CD4-positive, alpha-beta T cell (primary cell): Measurements from ENCODE around the gene MEX3A. TPM values are rescaled to one million over a fixed set of nuclear protein-coding genes. Genes with fewer than 3 reads are reported as not detected.

Source experiments
- ATAC-seq: fragments of 200-7000 bp; cut with Tn5 transposase; one replicate; pipeline ENCODE4 v1.10.0; 2022; ENCODE audit warnings: mild to moderate bottlenecking; ENCODE audit not compliant: poor library complexity
- CTCF ChIA-PET: fragments of 350-600 bp; sonication (Branson Sonifier 250); formaldehyde crosslinking; loops from one replicate; lab custom pipeline; 2021; ENCODE audit warnings: antibody characterized with exemption, inconsistent platforms; lab: Charles Lee
- POLR2A ChIA-PET: fragments of 350-600 bp; sonication (Branson Sonifier 250); formaldehyde crosslinking; loops from one replicate; lab custom pipeline; 2021; ENCODE audit warnings: antibody characterized with exemption, inconsistent platforms; lab: Charles Lee
- DNase-seq, 14 experiments: peaks; one replicate each; pipeline ENCODE4 v3.0.0-alpha.2; 2013 to 2020; ENCODE audit warnings: mixed read lengths in 2 of 14
- H3K27ac ChIP-seq, 2 donors: one replicate each; pipeline versions ENCODE4 v1.5.1 to v1.7.0; 2013; ENCODE audit warnings: low read length in 2 of 2, low read depth in 1 of 2, mild to moderate bottlenecking in 1 of 2
- H3K27me3 ChIP-seq, 2 experiments: 1 replicate in 1 of 2; 2 replicates in 1 of 2; pipeline versions ENCODE4 v1.6.1 to v1.7.0; 2013; ENCODE audit warnings: low read length in 2 of 2, control low read depth in 1 of 2, mild to moderate bottlenecking in 1 of 2, moderate library complexity in 1 of 2; ENCODE audit not compliant: insufficient read depth in 2 of 2, control insufficient read depth in 1 of 2
- H3K36me3 ChIP-seq: one replicate; pipeline ENCODE4 v1.6.1; 2013; ENCODE audit warnings: low read length, control low read depth; ENCODE audit not compliant: insufficient read depth
- H3K4me1 ChIP-seq: one replicate; pipeline ENCODE4 v1.6.1; 2013; ENCODE audit warnings: low read length, control low read depth; ENCODE audit not compliant: insufficient read depth
- H3K4me3 ChIP-seq: one replicate; pipeline ENCODE4 v1.5.1; 2013; ENCODE audit warnings: mild to moderate bottlenecking, low read length, moderate library complexity
- H3K9me3 ChIP-seq, 2 experiments: 1 replicate in 1 of 2; 2 replicates in 1 of 2; pipeline versions ENCODE4 v1.6.1 to v1.7.0; 2013; ENCODE audit warnings: low read length in 2 of 2, mild to moderate bottlenecking in 2 of 2, control low read depth in 1 of 2, moderate library complexity in 1 of 2; ENCODE audit not compliant: control insufficient read depth in 1 of 2, insufficient read depth in 1 of 2
- H3K27ac Mint-ChIP-seq: one replicate; pipeline ENCODE4 v1.8.0; 2020; ENCODE audit warnings: mixed read lengths
- H3K27me3 Mint-ChIP-seq: one replicate; pipeline ENCODE4 v1.8.0; 2021; ENCODE audit warnings: mixed read lengths
- H3K36me3 Mint-ChIP-seq: one replicate; pipeline ENCODE4 v1.8.0; 2021; ENCODE audit warnings: low read depth, mixed read lengths
- H3K4me1 Mint-ChIP-seq: one replicate; pipeline ENCODE4 v1.8.0; 2021; ENCODE audit warnings: low read depth, mixed read lengths
- H3K4me3 Mint-ChIP-seq: one replicate; pipeline ENCODE4 v1.8.0; 2020; ENCODE audit warnings: mild to moderate bottlenecking, mixed read lengths
- H3K9me3 Mint-ChIP-seq: one replicate; pipeline ENCODE4 v1.8.0; 2020; ENCODE audit warnings: mixed read lengths
- intact Hi-C, 2 experiments: fragments of 100-400 bp; cut with DNase I in 1 of 2; cut with micrococcal nuclease in 1 of 2; formaldehyde crosslinking; loops; one replicate each; pipeline versions ENCODE4 v1.15.1 to v1.9.0; 2023 to 2025; cut with DNase I, micrococcal nuclease
- total RNA-seq, 174 experiments: library from RNA in 2 of 174; stranded (reverse) in 2 of 174; gene quantifications; one replicate each; pipeline ENCODE4 v1.2.3 and lab custom pipeline; 2021 to 2026
- TF ChIP-seq, protein P1 (sequence below): fragments of 200-600 bp; IDR thresholded peaks from one replicate; pipeline ENCODE4 v1.8.0; 2022; ENCODE audit warnings: antibody characterized with exemption, mild to moderate bottlenecking

The MEX3A gene
- total RNA-seq, 2 experiments from 2014 or later: 0.27 to 0.36 TPM

DNA sequence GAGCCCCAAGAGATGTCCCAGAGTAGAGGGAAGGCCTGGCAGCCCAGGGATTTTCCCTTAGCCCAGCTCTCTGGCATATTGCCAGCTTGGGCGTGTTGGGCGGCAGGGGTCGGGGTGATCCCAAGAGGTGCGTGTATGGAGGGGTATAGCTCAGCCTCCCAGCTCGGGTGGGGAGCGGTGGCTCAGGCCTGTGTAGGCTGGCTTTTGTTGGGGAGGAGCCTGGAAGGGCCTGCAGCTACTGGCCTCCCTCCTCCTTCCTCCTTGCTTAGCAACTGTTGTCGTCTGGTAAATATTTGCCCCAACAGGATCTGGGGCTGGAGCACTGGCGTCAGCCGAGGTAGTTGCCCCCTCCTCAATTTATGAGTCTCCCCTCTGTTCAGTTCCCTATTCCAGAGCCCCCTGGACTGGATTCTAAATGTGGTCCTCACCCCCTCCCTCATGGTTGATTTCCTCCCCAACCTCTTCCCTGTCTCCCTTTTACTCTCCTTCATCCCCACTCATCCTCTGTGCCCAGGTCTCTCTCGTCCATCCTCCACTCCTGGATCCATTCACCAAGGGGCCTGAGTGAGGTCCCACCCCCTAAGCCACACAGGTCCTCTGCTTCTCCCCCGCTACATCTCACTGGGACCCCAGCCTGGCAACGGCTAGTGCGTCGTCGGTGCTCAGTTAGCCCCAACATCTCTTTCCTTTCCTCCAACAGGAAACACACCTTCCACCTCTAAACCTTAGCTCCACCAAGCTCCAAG is 22.0 kb upstream of the MEX3A start:
- H3K36me3 Mint-ChIP-seq: peaks cover 4% of the 10 kb centered on the region

DNA sequence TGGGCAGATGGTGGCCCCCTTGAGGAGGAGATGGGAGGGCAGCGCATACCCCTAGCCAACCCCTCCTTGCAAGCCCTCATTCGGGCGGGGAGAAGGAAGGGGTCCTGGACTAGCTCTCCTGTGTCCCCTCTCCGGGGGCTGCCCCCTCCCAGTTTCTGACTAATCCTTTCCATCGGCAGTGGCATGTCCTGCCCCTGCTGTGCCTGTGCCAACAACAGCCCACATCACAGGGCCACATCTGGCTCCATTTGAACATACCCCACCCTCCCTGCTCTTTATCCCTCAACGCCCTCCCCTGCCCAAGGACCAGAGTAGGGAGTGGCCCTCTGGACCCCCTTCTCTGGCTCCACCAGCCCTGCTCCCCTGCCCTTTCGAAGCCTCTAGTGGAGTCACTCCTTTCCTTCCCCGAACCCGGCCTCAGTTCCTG is 21.3 kb upstream of the MEX3A start:
- H3K4me1 Mint-ChIP-seq: peaks cover 51% of the 10 kb centered on the region
- H3K27me3 Mint-ChIP-seq: no peaks in the 10 kb centered on the region
- TF ChIP-seq, protein P1, sequence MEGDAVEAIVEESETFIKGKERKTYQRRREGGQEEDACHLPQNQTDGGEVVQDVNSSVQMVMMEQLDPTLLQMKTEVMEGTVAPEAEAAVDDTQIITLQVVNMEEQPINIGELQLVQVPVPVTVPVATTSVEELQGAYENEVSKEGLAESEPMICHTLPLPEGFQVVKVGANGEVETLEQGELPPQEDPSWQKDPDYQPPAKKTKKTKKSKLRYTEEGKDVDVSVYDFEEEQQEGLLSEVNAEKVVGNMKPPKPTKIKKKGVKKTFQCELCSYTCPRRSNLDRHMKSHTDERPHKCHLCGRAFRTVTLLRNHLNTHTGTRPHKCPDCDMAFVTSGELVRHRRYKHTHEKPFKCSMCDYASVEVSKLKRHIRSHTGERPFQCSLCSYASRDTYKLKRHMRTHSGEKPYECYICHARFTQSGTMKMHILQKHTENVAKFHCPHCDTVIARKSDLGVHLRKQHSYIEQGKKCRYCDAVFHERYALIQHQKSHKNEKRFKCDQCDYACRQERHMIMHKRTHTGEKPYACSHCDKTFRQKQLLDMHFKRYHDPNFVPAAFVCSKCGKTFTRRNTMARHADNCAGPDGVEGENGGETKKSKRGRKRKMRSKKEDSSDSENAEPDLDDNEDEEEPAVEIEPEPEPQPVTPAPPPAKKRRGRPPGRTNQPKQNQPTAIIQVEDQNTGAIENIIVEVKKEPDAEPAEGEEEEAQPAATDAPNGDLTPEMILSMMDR: no peak
- ChIA-PET CTCF (no interaction called here), POLR2A (interaction anchor here (0.8 to 1.6 kb wide), 3 partner anchors 20 to 26 kb away, joined by 3 to 7 read pairs (median 6); no protein-coding TSS in a partner anchor)
- peak in 7 of 14 experiments; percentile 34 to 73 (median 51) for DNase-seq
- no peak overlapping the region for H3K4me3 ChIP-seq
- H3K36me3 ChIP-seq: no peaks in the 10 kb centered on the region
- no peaks in the 10 kb centered on the region for H3K27me3 ChIP-seq
- H3K27ac Mint-ChIP-seq: peak overlapping the region; percentile 94
- peak overlapping the region; percentile 74 for H3K4me3 Mint-ChIP-seq
- no peak overlapping the region for H3K27ac ChIP-seq
- intact Hi-C loops: no loop called here
- no peaks in the 10 kb centered on the region for H3K9me3 ChIP-seq
- no peak for ATAC-seq
- peaks cover 4% of the 10 kb centered on the region for H3K36me3 Mint-ChIP-seq
- peaks cover 57% of the 10 kb centered on the region for H3K4me1 ChIP-seq
- no peaks in the 10 kb centered on the region for H3K9me3 Mint-ChIP-seq

More for the DNA sequence above, 22.0 kb upstream of the MEX3A start:
- peak; percentile 32 for ATAC-seq
- no peaks in the 10 kb centered on the region for H3K9me3 Mint-ChIP-seq
- POLR2A ChIA-PET: interaction anchor here (1.3 to 1.6 kb wide), 2 partner anchors 22 to 25 kb away, joined by 6 to 7 read pairs; no protein-coding TSS in a partner anchor
- TF ChIP-seq, protein P1: no peak
- CTCF ChIA-PET: interaction anchor here (0.8 to 4.0 kb wide), 2 partner anchors 8 to 10 kb away, joined by 4 to 41 read pairs; no protein-coding TSS in a partner anchor
- Histone ChIP-seq H3K9me3 (no peaks in the 10 kb centered on the region), H3K27me3 (no peaks in the 10 kb centered on the region), H3K4me3 (no peak overlapping the region), H3K36me3 (no peaks in the 10 kb centered on the region), H3K27ac (peak overlapping the region; percentile 29 to 95), H3K4me1 (peaks cover 51% of the 10 kb centered on the region)
- H3K4me1 Mint-ChIP-seq: peaks cover 51% of the 10 kb centered on the region
- no peaks in the 10 kb centered on the region for H3K27me3 Mint-ChIP-seq
- intact Hi-C loops: no loop called here
- peak overlapping the region; percentile 94 for H3K27ac Mint-ChIP-seq
- peak in 9 of 14 experiments; percentile 37 to 93 (median 68) for DNase-seq
- H3K4me3 Mint-ChIP-seq: peak overlapping the region; percentile 74

DNA sequence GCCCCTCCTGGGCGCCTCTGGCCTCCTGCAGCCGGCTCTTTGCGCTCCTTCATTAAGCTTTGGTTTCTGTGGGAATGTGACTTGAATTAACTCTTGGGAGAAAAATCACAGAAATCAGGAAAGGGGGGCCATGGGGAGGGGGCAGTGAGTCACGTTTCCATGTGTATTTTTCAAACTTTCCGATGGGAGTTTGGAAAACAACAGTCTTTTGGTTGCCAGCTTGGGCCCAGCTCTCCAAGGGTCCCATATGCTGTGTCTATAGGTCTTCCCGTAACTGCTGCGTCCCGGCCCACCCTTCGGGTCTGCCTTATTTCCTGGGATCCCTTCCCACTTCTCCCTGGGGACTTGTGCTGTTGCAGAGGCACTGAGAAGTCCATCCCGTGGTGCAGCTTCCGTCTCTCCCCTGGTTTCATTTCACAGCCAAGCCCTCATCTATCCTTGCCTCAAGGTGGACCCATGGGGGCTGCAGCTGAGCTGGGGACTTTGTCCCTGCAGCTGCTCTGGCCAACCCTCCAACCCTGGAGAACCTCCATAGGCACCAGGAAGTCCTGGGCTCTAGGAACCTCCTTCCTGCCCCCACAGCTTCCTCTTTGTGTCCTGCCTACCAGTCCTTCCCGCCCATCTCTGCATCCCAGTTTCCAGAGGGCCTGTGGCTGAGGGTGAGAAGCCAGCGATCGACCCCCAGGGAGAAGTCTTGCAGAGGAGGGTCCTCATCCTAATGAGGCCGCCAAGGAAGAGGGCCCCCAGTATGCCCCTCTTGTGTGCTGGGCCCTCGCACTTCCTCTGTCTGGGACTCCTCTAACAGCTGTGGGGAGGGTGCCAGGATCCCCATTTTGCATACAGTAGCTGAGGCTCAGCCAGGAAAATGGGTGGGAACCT is 20.6 kb upstream of the MEX3A start:
- Histone ChIP-seq H3K27ac (no peak overlapping the region), H3K4me3 (no peak overlapping the region), H3K36me3 (no peaks in the 10 kb centered on the region), H3K4me1 (peaks cover 60% of the 10 kb centered on the region), H3K27me3 (no peaks in the 10 kb centered on the region), H3K9me3 (no peaks in the 10 kb centered on the region)
- intact Hi-C loops: no loop called here
- ATAC-seq (no peak), DNase-seq (no peak)
- Mint-ChIP-seq H3K9me3 (no peaks in the 10 kb centered on the region), H3K4me3 (no peak overlapping the region), H3K27me3 (no peaks in the 10 kb centered on the region), H3K36me3 (peaks cover 4% of the 10 kb centered on the region), H3K27ac (peak overlapping the region; percentile 94), H3K4me1 (peaks cover 58% of the 10 kb centered on the region)
- TF ChIP-seq, protein P1: no peak
- POLR2A ChIA-PET: interaction anchor here (0.8 kb wide), 1 partner anchor 21 kb away, joined by 3 read pairs; no protein-coding TSS in a partner anchor
- CTCF ChIA-PET: interaction anchor here (0.8 kb wide), 1 partner anchor 39 kb away, joined by 4 read pairs; no protein-coding TSS in a partner anchor
